GF-D8 (cell line): ENCODE results near the gene C1QA.

Experiments used
- DNase-seq: peaks from one replicate; lab custom pipeline; 2025; lab: John Stamatoyannopoulos, UW

The C1QA gene

DNA sequence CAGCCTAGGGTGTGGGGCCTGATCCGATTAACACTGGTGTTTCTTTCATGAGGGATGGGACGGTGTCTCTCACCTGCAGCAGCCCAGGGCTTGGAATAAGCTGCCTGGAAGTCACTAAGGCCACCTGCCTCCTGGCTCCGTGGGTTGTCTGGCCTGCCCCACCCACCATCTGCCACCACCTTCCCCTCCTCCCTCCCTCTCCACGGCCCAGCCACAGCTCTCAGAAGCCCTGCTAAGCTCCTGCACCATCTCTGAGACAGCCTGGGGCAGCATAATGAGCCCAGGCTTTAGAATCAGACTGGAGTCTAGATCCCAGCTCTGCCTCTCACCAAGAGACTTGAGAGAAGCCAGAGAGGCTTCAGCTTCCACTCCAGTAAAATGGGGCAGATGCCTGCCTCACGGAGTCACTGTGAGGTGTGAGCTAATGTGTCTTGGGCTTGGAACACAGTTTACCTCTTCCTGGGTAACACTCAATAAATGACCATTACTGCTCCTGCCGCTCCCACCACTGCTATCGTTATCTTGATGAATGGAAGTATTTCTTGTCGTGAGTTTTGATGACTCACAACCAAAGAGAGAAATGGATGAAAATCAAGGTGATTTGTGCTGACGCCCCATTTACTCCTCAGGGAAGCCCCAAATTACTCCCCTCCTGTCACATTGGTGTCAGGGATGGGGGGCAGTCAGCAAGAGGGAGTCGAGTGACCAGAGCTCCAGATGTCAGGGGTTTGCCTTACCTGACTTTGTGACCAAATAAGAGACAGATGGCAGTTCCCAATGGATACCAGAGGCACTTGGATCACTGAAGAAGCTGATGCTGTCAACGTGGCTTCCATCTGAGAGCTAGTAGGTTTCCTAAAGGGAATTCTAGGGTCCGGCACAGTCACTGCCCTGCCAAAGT is 23.5 kb upstream of the C1QA start:
- no peak for DNase-seq

- no peak for DNase-seq
Measured at GRCh38 chr1:22613572-22613918, 22.9 kb upstream of the C1QA start.

- no peak for DNase-seq
Measured at GRCh38 chr1:22613951-22614350, 22.5 kb upstream of the C1QA start.

GRCh38 chr1:22615886-22616285 is 20.5 kb upstream of the C1QA start:
- DNase-seq, result no peak

- no peak for DNase-seq
Measured at GRCh38 chr1:22616571-22616970, 19.9 kb upstream of the C1QA start.

DNA sequence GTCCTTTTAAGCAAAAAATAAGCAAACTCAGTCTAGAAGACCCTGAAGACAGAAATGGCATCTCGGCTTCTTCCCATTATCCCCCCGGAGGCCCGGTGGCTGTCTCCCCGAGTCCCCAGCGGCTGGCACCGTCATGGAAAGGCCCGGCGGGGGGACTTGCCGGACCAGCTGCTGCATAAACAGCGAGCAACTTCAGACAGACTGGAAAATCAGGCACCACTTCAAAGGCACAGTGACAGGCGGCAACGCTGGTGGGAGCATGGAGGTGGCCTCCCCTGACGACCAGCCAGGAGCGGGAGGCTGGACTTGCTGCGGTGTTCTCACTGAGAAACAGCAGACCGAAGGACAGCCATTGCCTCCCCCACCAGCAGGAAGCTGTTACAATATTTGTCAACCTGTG is 18.4 kb upstream of the C1QA start:
- no peak for DNase-seq

GRCh38 chr1:22619252-22619651 is 17.2 kb upstream of the C1QA start:
- DNase-seq, result no peak

- DNase-seq, result no peak
Measured at GRCh38 chr1:22619798-22620197, 16.6 kb upstream of the C1QA start.

GRCh38 chr1:22621761-22622160 is 14.7 kb upstream of the C1QA start:
- DNase-seq, result no peak

DNA sequence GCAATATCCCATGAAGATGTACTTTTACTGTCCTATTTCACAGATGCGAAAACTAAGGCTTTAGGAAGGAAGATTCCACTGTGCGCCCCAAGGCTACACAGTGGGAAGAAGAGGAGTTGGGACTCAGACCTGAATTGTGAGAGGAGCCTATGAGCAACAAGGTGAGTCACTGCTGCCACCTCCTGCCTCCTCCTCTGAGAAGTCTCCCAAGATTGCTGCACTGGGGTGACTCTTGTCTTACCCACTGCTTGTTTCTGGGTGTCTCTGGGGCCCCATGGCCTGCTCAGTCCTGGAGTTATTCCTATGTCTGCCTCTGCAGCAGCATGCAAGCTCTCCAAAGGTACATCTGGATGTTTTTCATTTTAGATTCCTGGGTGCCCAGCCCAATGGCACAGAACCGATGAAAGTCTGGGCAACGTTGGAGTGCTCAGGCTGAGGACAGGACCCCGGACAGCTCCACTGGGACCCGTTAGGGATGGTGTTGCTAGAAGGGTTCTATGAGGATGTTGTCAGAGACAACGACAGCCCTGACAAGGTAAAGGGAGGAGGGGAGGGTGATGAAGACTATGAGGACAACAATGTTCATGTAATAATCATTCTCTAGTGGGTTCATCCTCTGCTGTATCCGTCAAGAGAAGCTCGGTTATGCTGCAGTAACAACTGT is 11.0 kb upstream of the C1QA start:
- no peak for DNase-seq

DNA sequence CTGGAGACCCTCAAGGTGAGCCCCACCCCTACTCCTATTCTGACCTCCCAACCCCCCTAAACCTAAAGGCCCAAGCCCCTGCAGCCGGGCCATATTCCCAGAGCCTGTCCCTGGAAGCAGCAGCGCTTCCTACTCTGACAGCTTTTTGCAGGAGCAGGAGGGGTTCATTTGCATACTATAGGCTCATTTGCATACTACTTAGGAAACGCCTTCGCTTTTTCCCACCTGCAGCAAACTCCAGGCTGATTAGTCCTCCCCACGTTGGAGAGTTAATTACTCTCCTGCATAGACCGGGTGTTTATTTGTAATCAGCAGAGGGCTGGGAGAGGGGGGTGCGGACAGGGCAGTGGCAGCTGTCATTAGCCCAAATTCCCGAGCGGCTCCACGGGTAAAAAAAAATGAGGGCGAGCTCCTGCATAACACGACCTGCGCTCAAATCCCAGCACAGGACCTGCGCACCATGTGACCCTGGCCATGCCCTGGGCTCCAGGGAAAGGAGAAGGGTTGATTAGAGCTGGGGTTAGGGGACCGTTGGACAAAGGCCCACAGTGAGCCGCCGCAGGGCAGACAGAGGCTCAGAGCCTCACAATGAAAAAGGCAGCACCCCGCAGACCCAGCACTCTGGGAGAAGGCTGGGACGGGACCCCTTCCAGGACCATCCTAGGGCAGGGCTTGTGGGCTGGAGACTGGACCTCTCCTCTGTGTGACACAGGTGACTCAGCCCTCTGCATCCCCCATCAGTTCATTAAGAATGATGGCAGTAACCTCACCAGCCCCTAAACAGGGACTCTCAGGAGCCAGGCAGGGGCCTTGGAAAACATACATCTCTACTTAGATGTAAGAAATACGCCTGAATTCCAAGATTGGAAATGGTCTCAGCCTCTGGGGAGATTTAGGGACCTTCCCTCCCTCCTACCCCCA is 9.9 kb upstream of the C1QA start:
- no peak for DNase-seq

- no peak for DNase-seq
Measured at GRCh38 chr1:22627331-22627730, 9.1 kb upstream of the C1QA start.

DNA sequence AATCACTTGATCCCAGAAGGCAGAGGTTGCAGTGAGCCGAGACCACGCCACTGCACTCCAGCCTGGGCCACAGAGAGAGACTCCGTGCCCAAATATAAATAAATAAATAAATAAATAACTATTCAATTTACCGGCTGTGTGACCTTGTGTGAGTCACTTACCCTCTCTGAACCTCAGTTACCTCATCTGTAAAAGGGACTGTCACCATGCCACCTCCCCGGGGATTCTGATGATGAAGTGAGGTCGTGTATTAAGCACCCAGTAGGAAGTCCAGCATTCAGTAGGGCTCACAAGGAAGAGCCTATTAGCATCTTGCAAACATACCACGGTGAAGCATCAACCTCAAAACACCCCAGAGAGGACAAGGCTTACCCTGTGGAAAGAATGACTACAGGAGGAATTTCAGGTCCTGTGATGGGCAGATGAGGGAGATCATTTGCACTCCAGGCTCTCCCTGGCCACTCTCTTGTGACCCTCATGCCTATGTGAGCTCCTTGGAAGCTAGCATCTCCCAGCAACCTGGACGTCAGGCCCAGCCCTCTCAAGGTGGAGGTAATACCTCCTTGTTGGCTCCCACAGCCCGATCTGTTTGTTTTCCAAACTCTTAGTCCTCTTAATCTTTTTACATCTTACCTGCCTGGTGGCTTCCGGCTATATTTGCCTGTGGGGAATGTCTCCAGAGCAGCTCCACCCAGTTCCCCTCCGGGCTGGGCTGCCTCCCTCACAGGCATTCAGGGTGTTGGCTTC is 7.6 kb upstream of the C1QA start:
- no peak for DNase-seq

- DNase-seq, result no peak
Measured at GRCh38 chr1:22629886-22630285, 6.5 kb upstream of the C1QA start.

DNA sequence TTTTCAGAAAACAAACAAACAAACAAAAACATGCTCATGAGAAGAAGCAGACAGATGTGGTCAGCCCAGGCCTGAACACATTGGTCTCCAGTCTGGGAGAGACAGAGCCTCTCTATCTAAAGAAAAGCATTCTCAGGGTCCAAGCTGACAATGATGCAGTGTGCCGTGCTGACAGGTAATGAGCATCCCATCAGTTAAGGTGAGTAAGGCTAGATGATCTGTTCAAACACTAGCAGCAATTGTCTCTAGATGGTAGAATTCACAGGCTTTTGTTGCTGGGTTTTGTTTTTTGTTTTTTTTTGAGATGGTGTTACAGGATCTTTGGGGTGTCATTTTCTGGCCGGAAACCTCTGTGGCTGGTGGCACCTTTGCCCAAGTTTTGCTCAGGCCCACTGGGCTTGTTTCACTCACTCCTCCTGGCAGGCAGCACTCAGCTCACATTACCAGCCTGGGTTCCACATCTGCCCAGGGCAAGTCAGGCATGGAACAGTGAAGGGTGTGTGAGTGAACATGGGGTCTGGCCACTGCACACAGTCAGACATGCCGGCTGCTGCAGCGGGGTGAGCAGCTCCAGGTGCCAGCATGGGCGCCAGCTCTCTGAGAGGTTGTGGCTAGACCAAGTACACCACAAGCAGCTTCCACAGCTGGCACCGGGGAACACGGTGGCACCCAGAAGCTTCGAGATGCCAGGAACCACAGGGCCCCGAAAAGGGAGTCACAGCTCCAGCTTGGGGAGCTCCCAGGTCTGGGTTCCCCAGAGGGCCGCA is 2.5 kb upstream of the C1QA start:
- no peak for DNase-seq

- DNase-seq, result no peak
Measured at GRCh38 chr1:22635436-22635835, 992 bp upstream of the C1QA start.

DNA sequence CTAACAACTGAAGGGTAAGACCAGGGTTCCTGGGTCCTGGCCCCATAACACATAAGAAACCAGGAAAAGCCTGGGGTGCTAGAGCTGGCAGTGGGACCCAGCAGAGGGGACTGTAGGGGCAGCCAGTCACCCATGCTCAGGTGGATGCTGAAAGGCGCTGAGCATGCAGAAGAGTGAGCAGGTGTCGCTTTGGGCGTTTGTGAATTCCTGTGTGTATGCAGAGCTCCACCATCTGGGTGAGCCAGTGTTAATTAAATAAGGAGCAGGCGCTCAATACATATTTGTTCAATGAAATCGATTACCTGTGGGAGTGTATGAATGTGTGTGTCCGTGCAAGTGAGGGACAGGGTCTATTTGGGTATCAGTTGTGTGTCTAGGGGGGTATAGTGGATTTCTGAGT is 499 bp downstream of the C1QA start:
- DNase-seq, result no peak

DNA sequence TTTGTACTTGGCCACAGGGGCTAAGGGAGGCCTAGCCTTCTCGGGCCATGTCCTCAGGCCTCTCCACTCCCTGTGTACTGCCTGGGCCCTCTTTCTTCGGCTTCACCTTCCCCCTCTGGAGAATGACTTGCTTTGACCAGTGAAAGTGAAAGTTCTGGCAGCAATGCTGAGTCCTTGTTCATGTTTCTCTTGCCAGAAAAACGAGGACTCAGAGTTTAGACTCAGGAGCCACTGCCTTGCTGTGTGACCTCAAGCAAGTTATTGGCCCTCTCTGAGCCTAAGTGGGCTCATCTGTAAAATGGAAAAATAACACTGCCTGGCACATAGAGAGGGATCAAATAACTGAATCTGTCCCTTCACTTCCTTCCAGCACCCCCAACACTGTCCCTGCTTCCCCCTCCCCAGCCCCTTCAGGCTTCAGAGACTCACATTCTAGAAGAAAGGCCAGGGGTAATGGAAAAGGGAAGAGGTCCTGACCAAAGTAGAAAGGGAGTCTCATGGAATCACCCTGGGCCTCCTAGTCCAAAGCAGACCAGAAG is 1.5 kb downstream of the C1QA start:
- DNase-seq, result no peak

DNA sequence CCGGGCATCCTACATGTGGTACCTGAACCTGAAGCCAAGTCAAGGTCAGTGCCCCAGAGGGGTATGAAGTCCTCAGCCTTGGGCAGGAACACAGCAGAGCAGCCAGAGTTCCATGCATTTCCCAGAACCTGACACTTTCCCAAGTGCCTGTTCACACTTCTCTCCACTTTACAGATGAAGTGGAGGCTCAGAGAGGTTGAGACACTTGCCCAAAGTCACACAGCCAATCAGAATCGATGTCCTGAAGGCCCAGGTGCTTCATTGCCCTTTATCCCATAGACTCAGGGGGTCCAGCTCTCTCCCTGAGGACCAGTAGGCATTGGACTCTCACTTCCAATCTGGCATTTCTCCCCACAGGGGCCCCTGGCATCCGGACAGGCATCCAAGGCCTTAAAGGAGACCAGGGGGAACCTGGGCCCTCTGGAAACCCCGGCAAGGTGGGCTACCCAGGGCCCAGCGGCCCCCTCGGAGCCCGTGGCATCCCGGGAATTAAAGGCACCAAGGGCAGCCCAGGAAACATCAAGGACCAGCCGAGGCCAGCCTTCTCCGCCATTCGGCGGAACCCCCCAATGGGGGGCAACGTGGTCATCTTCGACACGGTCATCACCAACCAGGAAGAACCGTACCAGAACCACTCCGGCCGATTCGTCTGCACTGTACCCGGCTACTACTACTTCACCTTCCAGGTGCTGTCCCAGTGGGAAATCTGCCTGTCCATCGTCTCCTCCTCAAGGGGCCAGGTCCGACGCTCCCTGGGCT is 2.2 kb downstream of the C1QA start:
- no peak for DNase-seq

DNA sequence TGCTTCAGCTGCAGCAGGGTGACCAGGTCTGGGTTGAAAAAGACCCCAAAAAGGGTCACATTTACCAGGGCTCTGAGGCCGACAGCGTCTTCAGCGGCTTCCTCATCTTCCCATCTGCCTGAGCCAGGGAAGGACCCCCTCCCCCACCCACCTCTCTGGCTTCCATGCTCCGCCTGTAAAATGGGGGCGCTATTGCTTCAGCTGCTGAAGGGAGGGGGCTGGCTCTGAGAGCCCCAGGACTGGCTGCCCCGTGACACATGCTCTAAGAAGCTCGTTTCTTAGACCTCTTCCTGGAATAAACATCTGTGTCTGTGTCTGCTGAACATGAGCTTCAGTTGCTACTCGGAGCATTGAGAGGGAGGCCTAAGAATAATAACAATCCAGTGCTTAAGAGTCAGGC is 2.9 kb downstream of the C1QA start:
- no peak for DNase-seq
